ENCODE results near the gene SEZ6L2. TPM values are rescaled to one million over a fixed set of nuclear protein-coding genes. Genes with fewer than 3 reads are reported as not detected.

SEZ6L2 gene
- total RNA-seq, 6 experiments from 2014 or later, result 1.5 to 4.5 (median 3.9) TPM

- H3K4me3 Mint-ChIP-seq, result peak overlapping the region; percentile 98
- DNase-seq, result peak; percentile 74
- peaks cover 61% of the 10 kb centered on the region for H3K4me1 Mint-ChIP-seq (ENCODE audit: low read depth)
- H3K27me3 Mint-ChIP-seq (ENCODE audit: insufficient read depth), result peaks cover 5% of the 10 kb centered on the region
- no peaks in the 10 kb centered on the region for H3K9me3 Mint-ChIP-seq
- peaks cover 23% of the 10 kb centered on the region for H3K36me3 Mint-ChIP-seq (ENCODE audit: low read depth)
- no peak for TF ChIP-seq CTCF (IDR thresholded peaks at IDR 0.05)
- H3K27ac Mint-ChIP-seq, result peak overlapping the region; percentile 97
Observed at GRCh38 chr16:29825145-29826044, 74.0 kb downstream of the SEZ6L2 start.

- Mint-ChIP-seq H3K9me3 (no peaks in the 10 kb centered on the region), H3K27ac (peak overlapping the region; percentile 97), H3K4me3 (peak overlapping the region; percentile 98), H3K4me1 (ENCODE audit: low read depth) (peaks cover 66% of the 10 kb centered on the region), H3K36me3 (ENCODE audit: low read depth) (peaks cover 27% of the 10 kb centered on the region), H3K27me3 (ENCODE audit: insufficient read depth) (peaks cover 5% of the 10 kb centered on the region)
- peak; percentile 82 for DNase-seq
- TF ChIP-seq CTCF (IDR thresholded peaks at IDR 0.05), result no peak
Observed at GRCh38 chr16:29824589-29825144, 74.7 kb downstream of the SEZ6L2 start.

GRCh38 chr16:29821643-29822115 is 77.7 kb downstream of the SEZ6L2 start:
- DNase-seq, result peak; percentile 80
- peaks cover 41% of the 10 kb centered on the region for H3K36me3 Mint-ChIP-seq (ENCODE audit: low read depth)
- H3K4me1 Mint-ChIP-seq (ENCODE audit: low read depth), result peaks cover 85% of the 10 kb centered on the region
- peaks cover 10% of the 10 kb centered on the region for H3K27me3 Mint-ChIP-seq (ENCODE audit: insufficient read depth)
- H3K4me3 Mint-ChIP-seq, result peak overlapping the region; percentile 98
- peak overlapping the region; percentile 99 for H3K27ac Mint-ChIP-seq
- no peaks in the 10 kb centered on the region for H3K9me3 Mint-ChIP-seq
- no peak for TF ChIP-seq CTCF (IDR thresholded peaks at IDR 0.05)

Other genes starting within 250 kb of the SEZ6L2 start
- under 1 TPM in 5 of 6 experiments, not detected in 1; 0.06 to 0.20 (median 0.12) TPM for gene SPN, start 236.3 kb downstream of the SEZ6L2 start, total RNA-seq (2021; fragmentation: NEBNext Ultra II Directional; extraction: Animal tissue kit (Norgen Biotek cat#: 25700))
- gene QPRT, start 220.4 kb downstream of the SEZ6L2 start, total RNA-seq (2021; fragmentation: NEBNext Ultra II Directional; extraction: Animal tissue kit (Norgen Biotek cat#: 25700)), result 10 to 100 TPM in 3 of 6 experiments, 1 to 10 TPM in 3; 3.0 to 12.4 (median 10.3) TPM
- not detected for gene C16orf54, start 153.6 kb downstream of the SEZ6L2 start, total RNA-seq (2021; fragmentation: NEBNext Ultra II Directional; extraction: Animal tissue kit (Norgen Biotek cat#: 25700))
- gene ZG16, start 121.3 kb downstream of the SEZ6L2 start, total RNA-seq (2021; fragmentation: NEBNext Ultra II Directional; extraction: Animal tissue kit (Norgen Biotek cat#: 25700)), result not detected
- 10 to 100 TPM; 26.4 to 50.3 (median 48.9) TPM for gene KIF22, start 108.8 kb downstream of the SEZ6L2 start, total RNA-seq (2021; fragmentation: NEBNext Ultra II Directional; extraction: Animal tissue kit (Norgen Biotek cat#: 25700))
- 100 to 1,000 TPM; 148 to 178 (median 165) TPM for gene MAZ, start 93.0 kb downstream of the SEZ6L2 start, total RNA-seq (2021; fragmentation: NEBNext Ultra II Directional; extraction: Animal tissue kit (Norgen Biotek cat#: 25700))
- 1 to 10 TPM; 2.9 to 4.3 (median 3.6) TPM for gene PRRT2, start 87.4 kb downstream of the SEZ6L2 start, total RNA-seq (2021; fragmentation: NEBNext Ultra II Directional; extraction: Animal tissue kit (Norgen Biotek cat#: 25700))
- gene PAGR1, start 83.4 kb downstream of the SEZ6L2 start, total RNA-seq (2021; fragmentation: NEBNext Ultra II Directional; extraction: Animal tissue kit (Norgen Biotek cat#: 25700)), result 10 to 100 TPM; 12.9 to 19.2 (median 17.7) TPM
- 100 to 1,000 TPM; 234 to 296 (median 268) TPM for gene MVP, start 79.1 kb downstream of the SEZ6L2 start, total RNA-seq (2021; fragmentation: NEBNext Ultra II Directional; extraction: Animal tissue kit (Norgen Biotek cat#: 25700))
- gene CDIPT, start 36.3 kb downstream of the SEZ6L2 start, total RNA-seq (2021; fragmentation: NEBNext Ultra II Directional; extraction: Animal tissue kit (Norgen Biotek cat#: 25700)), result 100 to 1,000 TPM in 3 of 6 experiments, 10 to 100 TPM in 3; 82.6 to 115 (median 94.7) TPM
- 10 to 100 TPM in 4 of 6 experiments, 1 to 10 TPM in 2; 5.1 to 15.9 (median 14.1) TPM for gene ASPHD1, start 938 bp upstream of the SEZ6L2 start, total RNA-seq (2021; fragmentation: NEBNext Ultra II Directional; extraction: Animal tissue kit (Norgen Biotek cat#: 25700))
- 10 to 100 TPM; 13.9 to 17.0 (median 16.1) TPM for gene KCTD13, start 26.7 kb upstream of the SEZ6L2 start, total RNA-seq (2021; fragmentation: NEBNext Ultra II Directional; extraction: Animal tissue kit (Norgen Biotek cat#: 25700))
- gene TMEM219, start 62.5 kb upstream of the SEZ6L2 start, total RNA-seq (2021; fragmentation: NEBNext Ultra II Directional; extraction: Animal tissue kit (Norgen Biotek cat#: 25700)), result 100 to 1,000 TPM; 105 to 122 (median 110) TPM
- 10 to 100 TPM; 50.4 to 56.9 (median 53.0) TPM for gene TAOK2, start 74.3 kb upstream of the SEZ6L2 start, total RNA-seq (2021; fragmentation: NEBNext Ultra II Directional; extraction: Animal tissue kit (Norgen Biotek cat#: 25700))
- 10 to 100 TPM in 5 of 6 experiments, 1 to 10 TPM in 1; 9.8 to 14.4 (median 13.4) TPM for gene HIRIP3, start 96.1 kb upstream of the SEZ6L2 start, total RNA-seq (2021; fragmentation: NEBNext Ultra II Directional; extraction: Animal tissue kit (Norgen Biotek cat#: 25700))
- 10 to 100 TPM; 61.0 to 77.4 (median 73.8) TPM for gene INO80E, start 96.7 kb upstream of the SEZ6L2 start, total RNA-seq (2021; fragmentation: NEBNext Ultra II Directional; extraction: Animal tissue kit (Norgen Biotek cat#: 25700))
- under 1 TPM in 2 of 6 experiments, not detected in 4; 0.19 to 0.30 TPM for gene DOC2A, start 111.5 kb upstream of the SEZ6L2 start, total RNA-seq (2021; fragmentation: NEBNext Ultra II Directional; extraction: Animal tissue kit (Norgen Biotek cat#: 25700))
- not detected for gene C16orf92, start 123.6 kb upstream of the SEZ6L2 start, total RNA-seq (2021; fragmentation: NEBNext Ultra II Directional; extraction: Animal tissue kit (Norgen Biotek cat#: 25700))
- gene TLCD3B, start 131.7 kb upstream of the SEZ6L2 start, total RNA-seq (2021; fragmentation: NEBNext Ultra II Directional; extraction: Animal tissue kit (Norgen Biotek cat#: 25700)), result under 1 TPM in 4 of 6 experiments, not detected in 2; 0.28 to 0.39 (median 0.33) TPM
- gene ALDOA, start 166.2 kb upstream of the SEZ6L2 start, total RNA-seq (2021; fragmentation: NEBNext Ultra II Directional; extraction: Animal tissue kit (Norgen Biotek cat#: 25700)), result 1,000 to 10,000 TPM; 1,621 to 1,937 (median 1,752) TPM
- 100 to 1,000 TPM; 111 to 135 (median 123) TPM for gene PPP4C, start 176.4 kb upstream of the SEZ6L2 start, total RNA-seq (2021; fragmentation: NEBNext Ultra II Directional; extraction: Animal tissue kit (Norgen Biotek cat#: 25700))
- gene TBX6, start 192.4 kb upstream of the SEZ6L2 start, total RNA-seq (2021; fragmentation: NEBNext Ultra II Directional; extraction: Animal tissue kit (Norgen Biotek cat#: 25700)), result under 1 TPM; 0.16 to 0.33 (median 0.26) TPM
- 10 to 100 TPM; 17.2 to 28.4 (median 19.1) TPM for gene YPEL3, start 196.7 kb upstream of the SEZ6L2 start, total RNA-seq (2021; fragmentation: NEBNext Ultra II Directional; extraction: Animal tissue kit (Norgen Biotek cat#: 25700))
- gene GDPD3, start 214.0 kb upstream of the SEZ6L2 start, total RNA-seq (2021; fragmentation: NEBNext Ultra II Directional; extraction: Animal tissue kit (Norgen Biotek cat#: 25700)), result 1 to 10 TPM; 1.5 to 3.0 (median 2.3) TPM
- 10 to 100 TPM; 58.5 to 89.3 (median 80.4) TPM for gene MAPK3, start 223.7 kb upstream of the SEZ6L2 start, total RNA-seq (2021; fragmentation: NEBNext Ultra II Directional; extraction: Animal tissue kit (Norgen Biotek cat#: 25700))